ENCODE results near the gene PXMP4. TPM values are rescaled to one million over a fixed set of nuclear protein-coding genes. Genes with fewer than 3 reads are reported as not detected.

PXMP4 gene, protein sequence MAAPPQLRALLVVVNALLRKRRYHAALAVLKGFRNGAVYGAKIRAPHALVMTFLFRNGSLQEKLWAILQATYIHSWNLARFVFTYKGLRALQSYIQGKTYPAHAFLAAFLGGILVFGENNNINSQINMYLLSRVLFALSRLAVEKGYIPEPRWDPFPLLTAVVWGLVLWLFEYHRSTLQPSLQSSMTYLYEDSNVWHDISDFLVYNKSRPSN
- polyA plus RNA-seq: 10.3 and 15.6 TPM in 2 replicates

DNA sequence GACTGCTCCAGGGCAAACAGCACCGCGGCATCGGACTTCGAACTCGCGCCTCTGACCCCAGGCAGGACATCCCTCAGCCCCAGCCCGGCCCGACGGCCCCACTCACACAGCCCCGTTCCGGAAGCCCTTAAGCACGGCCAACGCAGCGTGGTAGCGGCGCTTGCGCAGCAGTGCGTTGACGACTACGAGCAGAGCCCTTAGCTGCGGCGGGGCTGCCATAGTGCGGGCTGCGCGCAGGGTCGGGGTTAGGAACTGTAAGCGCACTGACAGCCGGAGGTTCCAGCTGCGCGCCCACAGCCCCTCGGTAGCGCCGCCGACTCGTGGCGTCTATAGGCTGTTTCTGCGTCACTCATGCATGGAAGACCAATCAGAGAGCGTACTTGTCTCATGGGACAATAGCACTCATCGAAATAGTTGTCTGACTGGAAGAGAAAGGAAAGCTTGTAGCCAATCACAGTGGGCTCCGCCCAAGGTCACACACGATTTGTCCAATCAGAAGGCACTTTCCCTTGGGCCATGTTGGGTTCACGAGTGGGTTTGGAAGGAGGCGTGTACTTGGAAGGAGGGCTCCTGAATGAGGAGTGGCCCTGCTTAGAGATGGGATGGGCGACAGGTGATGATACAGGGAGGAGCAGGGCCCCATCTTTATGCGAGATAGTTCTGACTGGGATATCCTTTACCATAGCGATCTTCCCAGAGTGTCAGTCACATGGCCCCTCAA is at the start of gene PXMP4:
Gene PXMP4, minus strand, starts transcription at position 322 of the 721 bp plus-strand sequence. Its CDS starts 103 bp downstream, at position 219.

DNA sequence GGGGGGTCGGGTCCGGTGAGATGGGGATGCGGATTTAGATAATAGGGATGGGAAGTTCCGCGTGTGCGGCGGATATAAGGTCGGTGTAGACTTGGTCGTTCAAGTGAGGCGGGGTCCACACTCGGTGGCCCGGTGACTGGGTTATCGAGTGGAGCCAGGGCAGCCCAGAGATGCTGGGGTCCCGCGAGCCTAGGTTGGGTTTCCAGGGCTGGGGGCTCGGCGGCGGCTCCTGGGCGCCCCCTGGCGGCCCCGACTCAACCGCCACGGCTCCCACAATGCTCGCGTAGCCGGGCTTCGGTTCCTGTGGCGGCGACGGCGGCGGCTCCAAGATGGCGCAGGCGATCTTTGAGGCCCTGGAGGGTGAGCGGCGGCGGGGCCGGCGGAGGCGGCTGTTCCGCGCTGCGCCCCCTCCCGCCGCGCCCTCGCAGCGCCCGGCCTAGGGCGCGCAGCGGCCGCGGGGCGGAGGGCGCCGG is 11.6 kb upstream of the PXMP4 start, which contains the start of gene ZNF341:
Gene ZNF341, plus strand, starts transcription at position 304 of the 473 bp plus-strand sequence. Its CDS starts 26 bp downstream, at position 330.

DNA sequence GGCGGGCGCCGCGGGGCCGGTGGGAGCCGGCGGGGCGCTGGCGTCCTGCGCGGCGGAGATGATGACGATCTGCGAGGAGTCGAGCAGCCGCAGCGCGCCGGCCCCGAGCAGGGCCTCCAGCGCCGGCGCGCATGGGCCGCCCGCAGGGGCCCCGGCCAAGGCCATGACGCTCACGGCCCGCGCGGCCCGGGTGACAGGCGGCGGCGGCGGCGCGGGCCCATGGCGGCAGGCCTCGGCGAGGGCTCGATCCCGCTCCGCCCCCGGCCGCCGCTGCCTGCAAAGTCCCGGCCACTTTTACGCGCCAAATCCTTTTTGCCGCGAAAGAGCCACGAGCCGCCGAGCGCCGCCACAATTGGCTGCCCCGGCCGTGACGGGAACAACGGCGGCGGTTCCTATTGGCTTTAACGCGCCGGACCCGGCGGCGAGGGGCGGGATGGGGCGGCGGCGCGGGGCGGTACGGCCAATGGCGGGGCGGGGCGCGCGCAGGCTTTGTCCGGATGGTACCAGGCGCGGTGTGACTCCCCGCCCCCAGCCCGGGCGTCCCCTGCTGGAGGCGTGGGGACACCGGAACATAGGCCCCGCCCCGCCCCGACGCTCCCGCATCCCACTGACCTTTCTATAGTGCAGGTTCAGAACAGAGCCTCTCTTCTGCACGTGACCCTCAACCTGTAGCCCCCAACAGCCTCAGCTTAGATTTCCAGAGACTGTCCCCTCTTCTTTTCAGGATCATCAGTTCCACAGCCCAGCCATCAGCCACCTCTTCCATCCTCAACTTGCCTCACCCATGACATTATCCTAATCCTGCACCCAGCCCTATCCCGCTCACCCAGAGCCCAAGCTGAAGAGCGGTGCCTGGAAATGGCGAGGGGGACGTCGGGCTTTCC is 33.8 kb downstream of the PXMP4 start, which contains the start of gene E2F1:
Gene E2F1, minus strand, starts transcription at position 286 of the 884 bp plus-strand sequence. Its CDS starts 121 bp downstream, at position 165.

DNA sequence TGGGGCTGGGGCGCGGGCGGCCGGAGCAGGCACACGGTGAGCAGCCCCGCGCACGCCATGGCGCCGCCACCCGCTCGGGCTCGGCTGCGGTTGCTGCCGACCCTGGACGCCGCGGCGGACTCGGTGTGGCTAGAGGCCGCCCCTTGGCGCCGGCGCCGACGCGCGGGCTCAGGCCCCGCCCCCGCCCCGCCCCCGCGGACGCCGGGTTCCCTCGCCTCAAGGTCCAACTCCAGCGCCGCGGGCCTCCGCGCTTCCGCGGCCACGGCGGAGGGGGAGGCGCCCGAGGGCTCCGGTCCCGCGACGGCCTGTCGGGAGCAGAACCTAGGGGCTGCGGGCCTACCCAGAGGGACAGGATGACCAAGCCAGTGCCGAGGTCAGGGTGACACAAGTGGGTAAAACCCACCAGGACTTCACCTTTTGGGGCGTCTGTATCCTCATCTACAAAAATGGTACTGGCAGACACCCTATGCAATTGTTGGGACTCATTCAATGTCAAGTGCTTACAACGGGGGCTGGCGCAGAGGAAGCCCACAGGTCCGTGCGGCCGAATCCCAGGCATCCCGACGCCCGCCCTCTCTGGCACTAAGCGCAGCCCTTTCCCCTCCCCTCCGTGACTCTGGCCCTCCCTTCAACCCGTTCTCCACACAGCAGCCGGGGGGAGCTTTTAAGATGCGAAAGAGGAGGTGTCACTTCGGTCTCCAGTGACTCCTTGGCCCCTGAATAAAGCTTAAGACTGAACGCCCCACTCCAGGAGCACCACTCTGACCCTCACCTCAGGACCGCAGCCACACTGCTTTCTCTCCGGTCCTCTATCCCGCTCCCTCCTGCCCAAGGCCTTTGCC is 45.6 kb downstream of the PXMP4 start, which contains the start of gene NECAB3:
Gene NECAB3, minus strand, starts transcription at position 135 of the 842 bp plus-strand sequence. Its CDS starts 76 bp downstream, at position 59.

DNA sequence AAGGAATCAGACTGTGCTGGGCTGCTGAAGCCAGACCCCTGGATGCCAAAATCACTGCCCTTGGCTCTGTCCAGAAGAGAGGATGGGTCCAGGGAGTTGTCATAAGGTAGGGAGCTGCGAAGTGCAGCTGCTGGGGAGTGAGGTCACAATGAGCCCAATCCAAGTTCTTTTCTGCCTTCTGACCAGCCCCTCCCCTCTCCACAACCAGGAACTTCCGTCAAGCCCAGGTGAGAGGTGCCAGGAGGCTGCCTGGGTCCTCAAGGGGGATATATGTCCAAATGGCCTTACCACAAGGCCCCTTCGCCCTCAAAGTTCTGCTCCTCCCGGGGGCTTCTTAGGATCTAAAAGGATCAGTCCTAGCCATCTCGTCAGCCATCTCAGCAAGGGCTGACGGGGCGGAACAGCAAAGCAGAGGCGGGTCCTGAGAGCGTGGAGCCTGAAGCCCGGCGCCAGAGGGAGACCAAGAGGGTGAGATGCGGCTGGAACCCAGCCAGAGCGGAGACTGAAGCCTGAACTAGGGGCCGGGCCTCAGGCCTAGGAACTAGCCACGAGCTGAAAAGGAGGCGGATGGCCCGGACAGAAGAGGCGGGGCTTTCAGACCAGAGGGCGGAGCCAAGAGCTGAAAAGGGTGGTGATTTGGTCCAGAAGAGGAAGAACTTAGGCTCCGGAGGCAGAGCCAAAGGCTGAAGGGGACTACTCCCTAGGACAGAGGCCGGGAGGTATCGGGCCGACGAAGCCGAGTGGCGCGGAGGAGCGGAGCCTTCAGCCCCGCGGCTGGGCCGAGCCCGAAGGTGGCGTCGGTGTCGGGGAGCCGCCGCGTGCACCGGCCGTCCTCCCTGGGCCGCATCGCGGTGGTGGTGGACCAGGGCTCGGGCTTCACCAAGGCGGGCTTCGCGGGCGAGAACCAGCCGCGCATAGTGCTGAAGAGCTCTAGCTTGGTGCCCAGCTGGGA is 53.5 kb downstream of the PXMP4 start, which contains the start of gene ACTL10:
Gene ACTL10, plus strand, starts transcription at position 651 of the 952 bp plus-strand sequence. CDS start 555 bp downstream, outside the sequence.

DNA sequence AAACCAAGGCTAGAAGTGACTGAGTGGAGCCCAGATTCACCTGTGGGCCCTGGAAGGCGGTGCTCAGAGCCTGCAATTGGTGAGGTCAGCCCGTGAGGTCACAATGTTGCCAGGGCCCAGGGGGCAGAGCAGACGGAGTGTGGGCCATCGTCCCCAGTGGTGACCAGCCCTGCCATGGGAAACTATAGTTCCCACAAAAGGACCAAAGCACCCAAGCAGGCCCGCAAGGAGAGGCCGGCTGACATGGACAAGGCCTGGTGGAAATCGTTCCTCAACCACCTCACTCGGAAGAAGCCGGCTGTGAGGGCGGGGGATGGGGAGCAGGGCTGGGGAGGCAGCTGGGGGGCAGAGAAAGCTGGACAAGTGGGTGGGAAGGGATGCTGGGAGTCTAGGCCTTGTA is 57.9 kb downstream of the PXMP4 start, which contains the start of gene C20orf144:
Gene C20orf144, plus strand, starts transcription at position 156 of the 400 bp plus-strand sequence. Its CDS starts 19 bp downstream, at position 175.

Other genes starting within 250 kb of the PXMP4 start
- gene CBFA2T2, start 230.2 kb downstream of the PXMP4 start, polyA plus RNA-seq: 3.4 and 6.9 TPM in 2 replicates
- not detected in 2 replicates for gene C20orf144, start 58.0 kb downstream of the PXMP4 start, polyA plus RNA-seq
- gene ACTL10, start 53.4 kb downstream of the PXMP4 start, polyA plus RNA-seq: not detected in 2 replicates
- 5.1 and 6.1 TPM in 2 replicates for gene NECAB3, start 45.9 kb downstream of the PXMP4 start, polyA plus RNA-seq
- not detected in 2 replicates for gene E2F1, start 33.9 kb downstream of the PXMP4 start, polyA plus RNA-seq
- gene ZNF341, start 11.7 kb upstream of the PXMP4 start, polyA plus RNA-seq: 0.50 and 1.9 TPM in 2 replicates
- gene CHMP4B, start 91.0 kb upstream of the PXMP4 start, polyA plus RNA-seq: 39.2 and 65.6 TPM in 2 replicates